CD14-positive monocyte (primary cell): Measurements from ENCODE around the gene RNF19B. TPM values are rescaled to one million over a fixed set of nuclear protein-coding genes. Genes with fewer than 3 reads are reported as not detected.

ENCODE experiments used
- DNase-seq, 3 donors: peaks; one replicate each; pipeline ENCODE4 v3.0.0-alpha.2; 2011 to 2022
- H2AFZ ChIP-seq: 2 replicates; pipeline ENCODE4 v1.6.0; 2012; ENCODE audit warnings: mild to moderate bottlenecking, low read depth, low read length, inconsistent platforms; ENCODE audit not compliant: insufficient read depth, poor library complexity, severe bottlenecking
- H3K27ac ChIP-seq, 2 donors: 1 replicate in 1 of 2; 2 replicates in 1 of 2; pipeline ENCODE4 v1.5.1; 2012 to 2013; ENCODE audit warnings: low read length in 2 of 2, control low read depth in 1 of 2, inconsistent platforms in 1 of 2, low read depth in 1 of 2, mild to moderate bottlenecking in 1 of 2
- H3K27me3 ChIP-seq, 2 donors: one replicate each; pipeline versions ENCODE4 v1.6.0 to v1.6.1; 2011 to 2013; ENCODE audit warnings: low read length in 2 of 2; ENCODE audit not compliant: control insufficient read depth in 2 of 2, insufficient read depth in 2 of 2
- H3K36me3 ChIP-seq, 2 donors: replicated peaks in 1 of 2; 1 replicate in 1 of 2; 2 replicates in 1 of 2; pipeline versions ENCODE4 v1.5.1 to v1.6.1; 2012 to 2013; ENCODE audit warnings: low read length in 2 of 2, control low read depth in 1 of 2, inconsistent platforms in 1 of 2, mild to moderate bottlenecking in 1 of 2; ENCODE audit not compliant: insufficient read depth in 2 of 2, control insufficient read depth in 1 of 2
- H3K4me1 ChIP-seq, 2 donors: 1 replicate in 1 of 2; 2 replicates in 1 of 2; pipeline versions ENCODE4 v1.5.1 to v1.6.1; 2012 to 2013; ENCODE audit warnings: low read length in 2 of 2, control low read depth in 1 of 2, inconsistent platforms in 1 of 2, mild to moderate bottlenecking in 1 of 2, moderate library complexity in 1 of 2; ENCODE audit not compliant: insufficient read depth in 2 of 2, control insufficient read depth in 1 of 2
- H3K4me2 ChIP-seq: replicated peaks from 2 replicates; pipeline ENCODE3; 2012; ENCODE audit warnings: low read length, moderate library complexity, mild to moderate bottlenecking; ENCODE audit not compliant: poor library complexity, severe bottlenecking; ENCODE audit errors: extremely low read depth
- H3K4me3 ChIP-seq, 3 experiments: fragments of 200-600 bp in 1 of 3; sonication (generic) in 1 of 3; replicated peaks in 1 of 3; 1 replicate in 2 of 3; 2 replicates in 1 of 3; pipeline ENCODE4 v1.5.1; 2011 to 2013; ENCODE audit warnings: low read length in 3 of 3, mild to moderate bottlenecking in 3 of 3, control low read depth in 2 of 3, low read depth in 2 of 3, inconsistent platforms in 1 of 3, moderate library complexity in 1 of 3
- H3K79me2 ChIP-seq: 2 replicates; pipeline ENCODE4 v1.6.0; 2012; ENCODE audit warnings: mild to moderate bottlenecking, control low read depth, inconsistent platforms, low read length, moderate library complexity; ENCODE audit not compliant: insufficient read depth
- H3K9ac ChIP-seq: 2 replicates; pipeline ENCODE4 v1.6.0; 2017; ENCODE audit warnings: low read length, mild to moderate bottlenecking; ENCODE audit not compliant: insufficient read depth, poor library complexity, severe bottlenecking
- H3K9me3 ChIP-seq, 2 donors: replicated peaks in 1 of 2; 1 replicate in 1 of 2; 2 replicates in 1 of 2; pipeline versions ENCODE4 v1.5.1 to v1.6.1; 2012 to 2013; ENCODE audit warnings: low read length in 2 of 2, control low read depth in 1 of 2; ENCODE audit not compliant: control insufficient read depth in 1 of 2, insufficient read depth in 1 of 2
- H4K20me1 ChIP-seq: 2 replicates; pipeline ENCODE4 v1.6.0; 2012; ENCODE audit warnings: mild to moderate bottlenecking, low read length, control low read depth, moderate library complexity; ENCODE audit not compliant: insufficient read depth
- H3K27ac Mint-ChIP-seq, 7 donors: one replicate each; pipeline ENCODE4 v1.8.0; 2020; ENCODE audit warnings: mild to moderate bottlenecking in 7 of 7, mixed read lengths in 7 of 7, moderate library complexity in 6 of 7, inconsistent platforms in 2 of 7
- H3K27me3 Mint-ChIP-seq, 3 donors: one replicate each; pipeline ENCODE4 v1.8.0; 2021 to 2022; ENCODE audit warnings: low read depth in 3 of 3, mild to moderate bottlenecking in 3 of 3, mixed read lengths in 3 of 3, moderate library complexity in 3 of 3, inconsistent platforms in 1 of 3
- H3K36me3 Mint-ChIP-seq, 2 donors: one replicate each; pipeline ENCODE4 v1.8.0; 2020; ENCODE audit warnings: mixed read lengths in 2 of 2, inconsistent platforms in 1 of 2, mild to moderate bottlenecking in 1 of 2
- H3K4me1 Mint-ChIP-seq: one replicate; pipeline ENCODE4 v1.8.0; 2020; ENCODE audit warnings: mild to moderate bottlenecking, mixed read lengths
- H3K4me3 Mint-ChIP-seq, 2 donors: one replicate each; pipeline ENCODE4 v1.8.0; 2020; ENCODE audit warnings: mild to moderate bottlenecking in 2 of 2, mixed read lengths in 2 of 2, moderate library complexity in 1 of 2
- H3K9me3 Mint-ChIP-seq, 7 donors: one replicate each; pipeline ENCODE4 v1.8.0; 2020 to 2022; ENCODE audit warnings: mixed read lengths in 7 of 7, mild to moderate bottlenecking in 6 of 7, moderate library complexity in 6 of 7, inconsistent platforms in 2 of 7
- WGBS: methylation state at CpG from one replicate; pipeline ENCODE4 v1.1.5; 2013; ENCODE audit warnings: missing lambda C conversion rate; ENCODE audit not compliant: insufficient coverage; 5-methylcytosine and 5-hydroxymethylcytosine counted together
- intact Hi-C, 2 donors: fragments of 100-400 bp; cut with micrococcal nuclease; formaldehyde crosslinking; loops; one replicate each; pipeline versions ENCODE4 v1.15.0 to v1.15.1; 2023
- polyA plus RNA-seq, 3 donors: library from polyadenylated mRNA; depleted of rRNA in 1 of 3; unstranded in 2 of 3; stranded (reverse) in 1 of 3; fragments of 300-500 nt in 2 of 3; fragments of >200 nt in 1 of 3; fragmentation: Illumina TruSeq in 2 of 3; gene quantifications; 1 replicate in 2 of 3; 2 replicates in 1 of 3; pipeline ENCODE4 v1.2.3, GENCODE V29; 2012 to 2021
- TF ChIP-seq, protein P1 (sequence below): fragments of 200-600 bp; IDR thresholded peaks from one replicate; pipeline ENCODE4 v1.8.0; 2022; ENCODE audit warnings: antibody characterized with exemption, mild to moderate bottlenecking

Gene RNF19B
- polyA plus RNA-seq, 3 donors: 4.1 to 106 (median 5.8) TPM

DNA sequence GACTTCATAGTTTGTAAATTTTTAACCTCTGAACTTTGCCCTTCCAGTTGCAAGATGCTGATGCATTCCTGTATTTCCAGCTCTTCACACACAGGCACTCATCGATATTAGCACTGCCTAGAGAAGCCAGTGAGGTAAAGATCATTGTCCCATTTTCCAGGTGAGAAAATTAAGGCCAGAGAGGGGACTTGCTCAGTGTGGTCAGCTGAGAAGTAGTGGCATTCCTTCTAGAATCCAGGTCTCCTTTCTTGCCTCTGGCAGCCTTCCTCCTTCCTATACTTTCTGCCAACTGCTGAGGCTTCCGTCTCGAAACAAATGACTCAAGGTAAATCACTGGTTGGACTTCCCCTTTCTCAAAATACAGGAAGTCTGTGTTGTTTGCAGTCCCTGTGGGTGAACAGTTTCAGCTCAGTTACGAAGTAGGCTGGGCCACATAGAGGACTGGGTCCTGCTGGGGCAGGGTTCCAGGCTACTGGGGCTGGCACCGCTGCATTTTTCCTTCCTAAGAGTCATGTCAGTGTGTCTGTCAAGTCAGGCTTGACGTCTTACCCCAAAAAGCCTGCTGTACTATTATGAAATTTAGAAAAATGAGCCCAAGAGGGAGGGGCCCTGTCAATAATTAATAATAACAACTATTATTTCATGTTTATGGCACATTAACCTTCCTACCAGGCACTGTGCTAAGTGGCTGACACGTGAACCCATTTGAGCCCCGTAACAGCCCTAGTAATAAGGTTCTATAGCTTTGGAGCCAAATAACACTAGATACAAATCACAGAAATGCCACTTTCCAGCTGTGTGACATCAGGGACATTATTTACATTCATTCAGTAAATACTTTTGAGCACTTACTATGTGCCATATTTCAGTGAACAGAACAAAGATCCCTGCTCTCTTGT lies 16.6 kb upstream of the RNF19B start:
- no peaks in the 10 kb centered on the region for H4K20me1 ChIP-seq

DNA sequence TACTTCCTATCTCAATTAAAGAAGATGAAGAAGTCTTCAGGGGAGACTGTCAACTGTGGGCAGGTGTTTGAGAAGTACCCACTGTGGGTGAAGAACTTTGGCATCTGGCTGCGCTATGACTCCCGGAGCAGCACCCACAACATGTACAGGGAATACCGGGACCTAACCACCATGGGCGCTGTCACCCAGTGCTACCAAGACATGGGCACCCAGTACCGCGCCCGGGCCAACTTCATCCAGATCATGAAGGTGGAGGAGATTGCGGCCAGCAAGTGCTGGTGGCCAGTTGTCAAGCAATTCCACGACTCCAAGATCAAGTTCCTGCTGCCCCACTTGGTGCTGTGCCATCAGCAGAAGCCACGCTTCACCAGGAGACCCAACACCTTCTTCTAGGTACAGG lies 15.5 kb upstream of the RNF19B start:
- TF ChIP-seq, protein P1, sequence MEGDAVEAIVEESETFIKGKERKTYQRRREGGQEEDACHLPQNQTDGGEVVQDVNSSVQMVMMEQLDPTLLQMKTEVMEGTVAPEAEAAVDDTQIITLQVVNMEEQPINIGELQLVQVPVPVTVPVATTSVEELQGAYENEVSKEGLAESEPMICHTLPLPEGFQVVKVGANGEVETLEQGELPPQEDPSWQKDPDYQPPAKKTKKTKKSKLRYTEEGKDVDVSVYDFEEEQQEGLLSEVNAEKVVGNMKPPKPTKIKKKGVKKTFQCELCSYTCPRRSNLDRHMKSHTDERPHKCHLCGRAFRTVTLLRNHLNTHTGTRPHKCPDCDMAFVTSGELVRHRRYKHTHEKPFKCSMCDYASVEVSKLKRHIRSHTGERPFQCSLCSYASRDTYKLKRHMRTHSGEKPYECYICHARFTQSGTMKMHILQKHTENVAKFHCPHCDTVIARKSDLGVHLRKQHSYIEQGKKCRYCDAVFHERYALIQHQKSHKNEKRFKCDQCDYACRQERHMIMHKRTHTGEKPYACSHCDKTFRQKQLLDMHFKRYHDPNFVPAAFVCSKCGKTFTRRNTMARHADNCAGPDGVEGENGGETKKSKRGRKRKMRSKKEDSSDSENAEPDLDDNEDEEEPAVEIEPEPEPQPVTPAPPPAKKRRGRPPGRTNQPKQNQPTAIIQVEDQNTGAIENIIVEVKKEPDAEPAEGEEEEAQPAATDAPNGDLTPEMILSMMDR: no peak
- Histone ChIP-seq H3K27me3 (no peaks in the 10 kb centered on the region), H3K4me1 (peaks cover 76 to 82% of the 10 kb centered on the region in 2 donors), H2AFZ (no peak overlapping the region), H3K4me2 (peak overlapping the region; percentile 67), H3K79me2 (no peaks in the 10 kb centered on the region), H3K4me3 (peak overlapping the region in 1 of 3 experiments; percentile 53), H3K9me3 (no peaks in the 10 kb centered on the region), H3K36me3 (no peaks in the 10 kb centered on the region), H3K27ac (peak overlapping the region; percentile 89 to 92), H4K20me1 (no peaks in the 10 kb centered on the region), H3K9ac (peak overlapping the region; percentile 58)
- Mint-ChIP-seq H3K36me3 (peaks cover 6 to 7% of the 10 kb centered on the region in 2 donors), H3K27ac (peak overlapping the region; percentile 95 to 99 (median 97)), H3K4me3 (peak overlapping the region in 1 of 2 donors; percentile 71), H3K9me3 (peaks cover 0 to 8% (median under 1%) of the 10 kb centered on the region in 7 donors), H3K4me1 (peaks cover 71% of the 10 kb centered on the region), H3K27me3 (peaks cover 3 to 8% (median 5%) of the 10 kb centered on the region in 3 donors)
- no peak for DNase-seq
- intact Hi-C loops: loop anchor here in 1 of 2 donors (2.0 kb wide), 1 partner anchor 13 kb away; no protein-coding TSS in a partner anchor
- WGBS: 100% methylated on average over 7 of the region's 10 CpGs

More for the DNA sequence above, 16.6 kb upstream of the RNF19B start:
- Histone ChIP-seq H2AFZ (no peak overlapping the region), H3K27me3 (no peaks in the 10 kb centered on the region), H3K79me2 (no peaks in the 10 kb centered on the region), H3K36me3 (no peaks in the 10 kb centered on the region), H3K4me3 (peak overlapping the region in 1 of 3 experiments; percentile 53), H3K4me1 (peaks cover 87 to 94% of the 10 kb centered on the region in 2 donors), H3K27ac (peak overlapping the region; percentile 89 to 92), H3K9me3 (no peaks in the 10 kb centered on the region), H3K4me2 (peak overlapping the region; percentile 67), H3K9ac (peak overlapping the region; percentile 58)
- Mint-ChIP-seq H3K4me3 (peak overlapping the region; percentile 20 to 78), H3K36me3 (peaks cover 8 to 9% of the 10 kb centered on the region in 2 donors), H3K27me3 (peaks cover 0 to 1% (median 0%) of the 10 kb centered on the region in 3 donors), H3K4me1 (peaks cover 83% of the 10 kb centered on the region), H3K27ac (peak overlapping the region; percentile 95 to 99 (median 97)), H3K9me3 (peaks cover 0 to 1% (median 0%) of the 10 kb centered on the region in 7 donors)
- TF ChIP-seq, protein P1: no peak
- WGBS: 3% methylated on average over 3 of the region's 8 CpGs
- DNase-seq: peak; percentile 94 to 98 (median 97)
- intact Hi-C loops: loop anchor here in 1 of 2 donors (2.0 kb wide), 1 partner anchor 14 kb away; no protein-coding TSS in a partner anchor
